Measurements from ENCODE around the gene SPDYE3.
"Not testable (repeated sequence)": the region's sequence is repeated elsewhere in the genome, so short reads cannot be mapped to it uniquely, and the experiment has no call there.

SPDYE3 gene

DNA sequence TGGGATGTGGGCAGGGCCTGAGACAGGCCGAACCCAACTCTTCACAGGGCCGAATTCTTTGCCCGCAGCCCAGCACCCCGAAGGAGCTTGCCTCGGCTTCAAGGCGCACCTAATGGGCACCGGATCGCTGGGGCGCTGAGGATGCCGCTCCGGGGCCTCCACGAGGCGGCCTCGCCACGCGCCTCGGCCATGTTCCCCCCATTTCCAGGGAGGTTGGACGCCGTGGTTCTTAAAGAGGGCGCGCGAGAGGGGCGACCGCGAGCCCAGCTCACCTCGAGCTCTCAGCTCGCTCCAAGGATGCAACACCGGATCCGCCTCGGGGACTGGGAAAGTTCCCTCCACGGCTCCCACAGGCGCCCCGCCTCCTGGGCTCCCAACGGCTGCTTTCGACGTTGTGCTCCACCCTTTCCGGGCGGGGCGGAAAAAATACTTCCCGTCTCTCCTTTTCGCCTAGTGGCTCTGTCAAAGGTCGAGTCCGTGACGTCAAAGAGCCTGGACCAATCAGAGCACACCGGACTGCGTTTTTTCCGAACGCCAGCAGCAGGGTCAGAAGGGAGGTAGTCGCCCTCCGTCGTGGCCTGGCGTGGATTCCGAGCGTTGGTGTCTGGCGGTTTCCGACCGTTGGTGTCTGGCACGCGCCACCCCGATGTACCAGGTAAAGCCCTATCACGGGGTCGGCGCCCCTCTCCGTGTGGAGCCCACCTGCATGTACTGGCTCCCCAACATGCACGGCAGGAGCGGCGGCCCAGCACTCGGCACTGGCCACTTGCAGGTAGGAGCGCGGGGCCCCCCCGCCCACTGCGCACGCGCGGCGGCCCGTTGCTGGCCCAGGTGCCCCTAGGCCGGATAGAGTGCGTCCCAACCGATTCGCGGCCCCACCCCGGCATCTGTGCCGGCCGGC, 28.3 kb downstream of the SPDYE3 start:
- not testable (repeated sequence) for H3K4me2 ChIP-seq (ENCODE audit: low read depth, low read length, poor library complexity, severe bottlenecking); H3K9me3 ChIP-seq (ENCODE audit: insufficient read depth, low read depth, low read length); H3F3A ChIP-seq (ENCODE audit: low read depth); H3K4me1 ChIP-seq (ENCODE audit: insufficient read depth, low read length, poor library complexity, severe bottlenecking); H3K36me3 ChIP-seq (ENCODE audit: insufficient read depth, low read length); H3K27me3 ChIP-seq (ENCODE audit: insufficient read depth, low read length, poor library complexity, severe bottlenecking); H3K9me2 ChIP-seq (replicated peaks; ENCODE audit: low read depth, low read length)
- Histone ChIP-seq H3K79me2 (ENCODE audit: insufficient read depth, low read length) (peaks cover 49% of the 10 kb centered on the region), H4K20me1 (ENCODE audit: insufficient read depth, low read length, poor library complexity, severe bottlenecking) (peaks cover 13% of the 10 kb centered on the region), H2AFZ (ENCODE audit: low read length) (peak overlapping the region; percentile 76; the same call in 1 of the 2 replicates), H3K4me3 (ENCODE audit: low read length, poor library complexity, severe bottlenecking) (peak overlapping the region; percentile 76), H3K9ac (ENCODE audit: low read depth, low read length, poor library complexity, severe bottlenecking) (peak overlapping the region; percentile 81)

DNA sequence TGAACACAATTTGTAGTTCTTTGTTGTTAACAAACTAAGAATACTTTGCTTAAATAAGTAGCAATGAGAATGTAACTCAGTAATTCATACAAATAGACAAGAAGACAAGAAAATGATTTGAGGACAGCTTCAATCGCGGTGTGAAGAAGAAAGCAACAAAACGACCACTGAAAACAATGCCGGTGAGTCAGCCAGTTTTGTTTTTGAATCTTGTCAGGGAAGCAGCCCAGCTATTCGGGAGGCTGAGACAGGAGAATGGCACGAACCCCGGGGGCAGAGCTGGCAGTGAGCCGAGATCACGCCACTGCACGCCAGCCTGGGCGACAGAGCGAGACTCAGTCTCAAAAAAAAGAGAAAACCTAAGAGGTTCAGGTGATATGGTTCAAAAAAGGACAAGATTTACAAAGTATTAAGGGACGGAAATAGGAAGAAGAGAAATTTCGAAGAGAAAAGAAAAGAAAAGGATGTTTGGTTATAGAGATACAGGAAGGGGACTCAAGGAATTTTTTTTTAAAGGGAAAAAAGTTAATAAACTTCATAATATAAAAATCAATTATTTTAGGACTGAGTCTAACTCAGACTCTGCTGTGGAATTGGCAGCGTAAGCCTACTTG, 30.7 kb downstream of the SPDYE3 start:
- H3K79me2 ChIP-seq (ENCODE audit: insufficient read depth, low read length) = peaks cover 63% of the 10 kb centered on the region
- peak overlapping the region; percentile 66 for H3K4me2 ChIP-seq (ENCODE audit: low read depth, low read length, poor library complexity, severe bottlenecking)
- H3K9me3 ChIP-seq (ENCODE audit: insufficient read depth, low read depth, low read length); H3K9me2 ChIP-seq (replicated peaks; ENCODE audit: low read depth, low read length); H2AFZ ChIP-seq (ENCODE audit: low read length); H3K9ac ChIP-seq (ENCODE audit: low read depth, low read length, poor library complexity, severe bottlenecking); H3F3A ChIP-seq (ENCODE audit: low read depth); H3K27me3 ChIP-seq (ENCODE audit: insufficient read depth, low read length, poor library complexity, severe bottlenecking); H3K4me1 ChIP-seq (ENCODE audit: insufficient read depth, low read length, poor library complexity, severe bottlenecking): not testable (repeated sequence)
- peaks cover 25% of the 10 kb centered on the region for H4K20me1 ChIP-seq (ENCODE audit: insufficient read depth, low read length, poor library complexity, severe bottlenecking)
- peak overlapping the region; percentile 51 for H3K4me3 ChIP-seq (ENCODE audit: low read length, poor library complexity, severe bottlenecking)
- peaks cover 14% of the 10 kb centered on the region; the same call in 1 of the 2 replicates for H3K36me3 ChIP-seq (ENCODE audit: insufficient read depth, low read length)

DNA sequence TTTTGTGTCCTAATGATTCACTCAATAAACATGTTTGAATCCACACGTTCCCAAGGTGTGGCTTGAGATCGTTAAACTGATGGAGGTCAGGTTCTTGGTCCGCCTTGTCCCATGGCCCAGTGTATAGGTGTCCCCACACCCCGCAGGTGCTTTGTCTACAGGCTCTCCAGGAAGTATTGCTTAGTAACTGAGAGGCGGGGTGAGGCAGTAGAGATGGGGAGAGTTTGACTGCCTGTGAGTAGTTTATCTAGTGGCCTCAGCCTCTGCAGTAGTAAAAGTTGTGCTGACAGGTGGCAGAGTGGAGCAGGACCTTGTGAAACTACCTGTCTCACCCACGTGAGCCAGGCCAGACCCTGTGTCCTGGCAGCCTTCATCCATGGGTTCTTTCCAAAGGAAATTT, 33.8 kb downstream of the SPDYE3 start:
- not testable (repeated sequence) for H3F3A ChIP-seq (ENCODE audit: low read depth); H3K4me3 ChIP-seq (ENCODE audit: low read length, poor library complexity, severe bottlenecking); H3K27me3 ChIP-seq (ENCODE audit: insufficient read depth, low read length, poor library complexity, severe bottlenecking); H3K9me2 ChIP-seq (replicated peaks; ENCODE audit: low read depth, low read length); H3K9ac ChIP-seq (ENCODE audit: low read depth, low read length, poor library complexity, severe bottlenecking); H2AFZ ChIP-seq (ENCODE audit: low read length); H3K4me1 ChIP-seq (ENCODE audit: insufficient read depth, low read length, poor library complexity, severe bottlenecking); H3K9me3 ChIP-seq (ENCODE audit: insufficient read depth, low read depth, low read length); H3K4me2 ChIP-seq (ENCODE audit: low read depth, low read length, poor library complexity, severe bottlenecking)
- peaks cover 21% of the 10 kb centered on the region for H3K36me3 ChIP-seq (ENCODE audit: insufficient read depth, low read length)
- peaks cover 51% of the 10 kb centered on the region for H3K79me2 ChIP-seq (ENCODE audit: insufficient read depth, low read length)
- peaks cover 33% of the 10 kb centered on the region for H4K20me1 ChIP-seq (ENCODE audit: insufficient read depth, low read length, poor library complexity, severe bottlenecking)

DNA sequence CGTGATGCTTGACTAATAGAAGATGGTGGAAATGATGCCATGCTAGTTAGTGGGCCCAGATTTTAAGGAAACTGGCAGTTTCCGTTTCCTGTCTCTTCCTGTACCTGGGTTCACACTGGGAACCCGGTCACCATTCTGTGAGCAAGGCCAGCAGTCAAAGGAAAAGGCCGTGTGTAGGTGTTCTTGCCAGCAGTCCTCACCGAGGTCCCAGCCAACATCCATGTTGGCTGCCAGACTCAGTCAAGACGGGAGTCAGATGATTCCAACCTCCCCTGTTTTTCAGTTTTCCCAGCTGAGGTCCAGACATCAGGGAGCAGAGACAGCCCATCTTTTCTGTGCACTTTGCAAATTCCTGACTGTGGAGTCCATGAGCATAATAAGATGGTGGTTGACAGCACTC, 35.3 kb downstream of the SPDYE3 start:
- Histone ChIP-seq H3F3A (ENCODE audit: low read depth) (0 out of 2 replicates have a peak, but pooled peaks cover 2% of the 10 kb centered on the region), H3K36me3 (ENCODE audit: insufficient read depth, low read length) (peaks cover 36% of the 10 kb centered on the region), H2AFZ (ENCODE audit: low read length) (no peak overlapping the region), H3K9me3 (ENCODE audit: insufficient read depth, low read depth, low read length) (no peaks in the 10 kb centered on the region), H3K4me2 (ENCODE audit: low read depth, low read length, poor library complexity, severe bottlenecking) (no peak overlapping the region), H4K20me1 (ENCODE audit: insufficient read depth, low read length, poor library complexity, severe bottlenecking) (peaks cover 29% of the 10 kb centered on the region), H3K4me1 (ENCODE audit: insufficient read depth, low read length, poor library complexity, severe bottlenecking) (no peaks in the 10 kb centered on the region), H3K4me3 (ENCODE audit: low read length, poor library complexity, severe bottlenecking) (no peak overlapping the region), H3K27me3 (ENCODE audit: insufficient read depth, low read length, poor library complexity, severe bottlenecking) (no peaks in the 10 kb centered on the region), H3K9me2 (replicated peaks; ENCODE audit: low read depth, low read length) (no peaks in the 10 kb centered on the region), H3K79me2 (ENCODE audit: insufficient read depth, low read length) (peaks cover 56% of the 10 kb centered on the region), H3K9ac (ENCODE audit: low read depth, low read length, poor library complexity, severe bottlenecking) (no peak overlapping the region)
- TF ChIP-seq, protein P1, sequence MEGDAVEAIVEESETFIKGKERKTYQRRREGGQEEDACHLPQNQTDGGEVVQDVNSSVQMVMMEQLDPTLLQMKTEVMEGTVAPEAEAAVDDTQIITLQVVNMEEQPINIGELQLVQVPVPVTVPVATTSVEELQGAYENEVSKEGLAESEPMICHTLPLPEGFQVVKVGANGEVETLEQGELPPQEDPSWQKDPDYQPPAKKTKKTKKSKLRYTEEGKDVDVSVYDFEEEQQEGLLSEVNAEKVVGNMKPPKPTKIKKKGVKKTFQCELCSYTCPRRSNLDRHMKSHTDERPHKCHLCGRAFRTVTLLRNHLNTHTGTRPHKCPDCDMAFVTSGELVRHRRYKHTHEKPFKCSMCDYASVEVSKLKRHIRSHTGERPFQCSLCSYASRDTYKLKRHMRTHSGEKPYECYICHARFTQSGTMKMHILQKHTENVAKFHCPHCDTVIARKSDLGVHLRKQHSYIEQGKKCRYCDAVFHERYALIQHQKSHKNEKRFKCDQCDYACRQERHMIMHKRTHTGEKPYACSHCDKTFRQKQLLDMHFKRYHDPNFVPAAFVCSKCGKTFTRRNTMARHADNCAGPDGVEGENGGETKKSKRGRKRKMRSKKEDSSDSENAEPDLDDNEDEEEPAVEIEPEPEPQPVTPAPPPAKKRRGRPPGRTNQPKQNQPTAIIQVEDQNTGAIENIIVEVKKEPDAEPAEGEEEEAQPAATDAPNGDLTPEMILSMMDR (conservative IDR thresholded peaks at IDR 0.05; ENCODE audit: low read length) = no peak
- TF ChIP-seq EZH2phosphoT487 (IDR thresholded peaks at IDR 0.05; ENCODE audit: borderline replicate concordance) = no peak

DNA sequence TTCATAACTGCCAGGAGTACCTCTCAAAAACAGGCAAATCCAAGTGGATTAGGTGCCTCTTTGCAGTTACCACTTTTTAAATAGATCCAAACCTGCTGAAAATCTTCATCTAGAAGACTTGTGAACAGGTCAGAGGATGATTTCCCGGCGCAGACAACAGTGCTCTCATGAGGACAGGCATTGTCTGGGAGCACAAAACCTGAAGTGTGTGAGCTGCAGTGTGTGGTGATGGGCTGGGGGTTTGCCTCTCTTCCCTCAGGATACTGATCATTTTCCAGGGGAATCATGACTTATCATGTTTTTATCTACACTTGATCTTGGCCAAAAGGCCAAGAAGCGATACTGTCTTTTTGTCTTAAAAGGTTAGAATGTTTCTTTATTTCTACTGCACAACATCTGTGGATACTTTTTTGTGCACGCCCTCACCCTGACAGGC, 36.6 kb downstream of the SPDYE3 start:
- not testable (repeated sequence) for H3K27me3 ChIP-seq (ENCODE audit: insufficient read depth, low read length, poor library complexity, severe bottlenecking); H3F3A ChIP-seq (ENCODE audit: low read depth); H3K4me2 ChIP-seq (ENCODE audit: low read depth, low read length, poor library complexity, severe bottlenecking); H3K4me1 ChIP-seq (ENCODE audit: insufficient read depth, low read length, poor library complexity, severe bottlenecking); H3K9ac ChIP-seq (ENCODE audit: low read depth, low read length, poor library complexity, severe bottlenecking); H3K4me3 ChIP-seq (ENCODE audit: low read length, poor library complexity, severe bottlenecking); H3K9me2 ChIP-seq (replicated peaks; ENCODE audit: low read depth, low read length); H2AFZ ChIP-seq (ENCODE audit: low read length); H3K9me3 ChIP-seq (ENCODE audit: insufficient read depth, low read depth, low read length)
- peaks cover 45% of the 10 kb centered on the region; the same call in 1 of the 2 replicates for H3K79me2 ChIP-seq (ENCODE audit: insufficient read depth, low read length)
- peaks cover 31% of the 10 kb centered on the region for H4K20me1 ChIP-seq (ENCODE audit: insufficient read depth, low read length, poor library complexity, severe bottlenecking)
- H3K36me3 ChIP-seq (ENCODE audit: insufficient read depth, low read length) = peaks cover 48% of the 10 kb centered on the region
